Raji (cell line): ENCODE results near the gene TARDBP.

Source experiments
- POLR2A ChIP-seq: IDR thresholded peaks from 2 replicates; pipeline ENCODE4 v1.6.1; 2011; ENCODE audit warnings: low read depth, low read length, control low read depth; ENCODE audit not compliant: insufficient read depth

The TARDBP gene

DNA sequence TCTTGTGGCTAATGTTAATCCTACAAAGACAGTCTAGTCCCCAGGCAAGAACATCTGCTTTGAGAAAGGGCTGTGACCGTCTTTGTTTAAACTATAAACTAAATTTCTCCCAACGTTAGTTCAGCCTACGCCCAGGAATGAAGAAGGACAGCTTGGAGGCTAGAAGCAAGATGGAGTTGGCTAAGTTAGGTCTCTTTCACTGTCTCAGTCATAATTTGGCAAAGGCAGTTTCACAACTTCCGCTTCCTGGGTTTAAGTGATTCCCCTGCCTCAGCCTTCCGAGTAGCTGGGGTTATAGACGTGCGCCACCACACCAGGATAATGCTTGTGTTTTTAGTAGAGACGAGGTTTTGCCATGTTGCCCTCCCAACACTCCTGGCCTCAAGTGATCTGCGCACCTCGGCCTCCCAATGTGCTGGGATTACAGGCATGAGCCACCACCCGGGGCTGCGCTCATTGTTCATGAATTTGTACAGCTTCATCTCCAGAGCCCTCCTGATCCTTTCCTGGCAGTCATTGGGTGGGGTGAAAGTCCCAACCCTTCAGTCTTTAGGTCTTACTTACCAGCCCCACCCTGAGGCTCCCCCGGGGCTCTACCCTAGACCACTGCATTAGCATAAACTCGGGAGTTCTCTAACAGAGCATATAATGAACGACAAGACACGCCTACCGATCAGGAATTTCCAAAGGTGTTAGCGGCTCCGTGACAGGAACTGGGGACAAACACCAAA lies 39.5 kb downstream of the TARDBP start:
- no peak for TF ChIP-seq POLR2A

DNA sequence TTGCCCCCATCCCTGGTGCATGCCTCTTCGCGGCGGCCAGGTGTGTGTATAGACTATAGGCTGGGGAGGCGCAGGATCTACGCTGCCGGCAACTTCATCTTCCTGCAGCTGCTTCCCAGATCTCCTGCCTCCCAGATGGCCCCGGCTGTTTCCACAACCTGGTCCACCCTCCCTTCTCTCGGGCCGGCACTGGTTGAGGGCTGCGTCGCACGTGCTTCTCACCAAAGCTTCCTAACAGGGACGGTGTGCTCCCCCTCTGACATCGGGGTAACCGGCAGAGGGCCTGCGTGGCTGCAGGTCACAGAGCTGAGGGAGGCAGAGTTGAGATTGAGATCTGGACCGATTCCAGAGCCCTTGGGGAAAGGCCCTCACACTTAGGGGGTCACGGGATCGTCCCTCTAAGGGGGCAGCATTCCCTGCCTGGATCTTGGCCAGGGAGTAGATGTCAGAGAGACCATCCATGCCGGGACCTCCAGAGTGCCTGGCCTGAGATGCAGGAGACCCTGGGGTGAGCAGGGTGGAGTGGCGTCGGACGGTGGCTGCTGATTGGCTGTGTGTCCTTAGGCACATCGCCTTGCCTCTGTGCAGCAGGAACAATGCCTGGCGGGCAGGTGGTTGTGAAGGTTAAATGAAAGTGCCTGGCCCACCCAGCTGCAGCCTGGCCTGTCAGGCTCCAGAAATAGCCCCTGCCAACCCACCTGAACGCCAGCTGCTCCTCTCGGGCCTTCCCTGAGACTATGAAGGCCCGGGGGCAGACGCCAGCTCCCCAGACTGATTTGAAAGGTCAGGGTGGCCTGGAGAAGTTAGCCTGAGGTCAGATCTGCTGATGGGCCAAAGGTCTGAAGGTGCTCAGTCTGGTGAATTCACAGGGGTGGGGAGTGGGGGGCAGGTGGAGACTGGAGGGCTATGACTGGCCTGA lies 40.6 kb downstream of the TARDBP start:
- peak; percentile 60 for TF ChIP-seq POLR2A

DNA sequence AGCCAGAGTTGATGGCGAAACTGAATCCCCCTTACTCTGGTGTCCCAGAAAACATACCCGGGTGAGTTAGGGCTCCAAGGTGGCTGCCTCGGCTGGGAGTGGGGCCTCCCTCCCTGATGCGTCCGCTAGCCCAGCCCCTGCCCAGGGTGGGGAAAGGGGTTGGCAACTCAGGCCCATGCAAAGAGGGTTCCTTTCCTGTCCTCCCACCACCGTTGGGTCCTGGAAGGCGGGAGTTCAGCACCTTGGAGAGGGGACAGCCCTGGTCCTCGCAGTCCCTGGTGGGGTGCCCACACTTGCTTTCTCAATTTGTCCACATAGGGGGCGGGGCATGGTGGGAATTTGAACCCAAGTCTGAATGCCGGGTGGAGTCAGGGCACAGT lies 41.3 kb downstream of the TARDBP start:
- TF ChIP-seq POLR2A, result no peak

DNA sequence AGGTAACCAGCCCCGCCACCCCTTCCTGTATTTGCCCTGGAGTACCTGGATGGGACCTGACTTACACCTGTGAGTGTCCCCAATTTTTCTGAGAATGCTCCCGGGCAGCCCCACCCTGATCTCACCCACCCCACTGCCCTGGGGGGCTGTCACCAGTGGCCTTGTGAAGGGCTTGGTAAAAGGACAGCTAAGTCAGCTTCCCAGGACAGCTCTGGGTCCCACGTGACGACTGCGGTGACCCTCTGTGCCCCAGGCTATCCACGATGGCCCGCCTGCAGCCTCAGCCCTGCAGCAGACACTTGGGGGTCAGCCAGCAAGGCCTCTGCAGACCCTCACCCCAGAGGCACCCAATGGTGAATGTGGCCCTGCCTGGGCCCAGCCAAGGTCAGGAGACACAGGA lies 41.7 kb downstream of the TARDBP start:
- no peak for TF ChIP-seq POLR2A

DNA sequence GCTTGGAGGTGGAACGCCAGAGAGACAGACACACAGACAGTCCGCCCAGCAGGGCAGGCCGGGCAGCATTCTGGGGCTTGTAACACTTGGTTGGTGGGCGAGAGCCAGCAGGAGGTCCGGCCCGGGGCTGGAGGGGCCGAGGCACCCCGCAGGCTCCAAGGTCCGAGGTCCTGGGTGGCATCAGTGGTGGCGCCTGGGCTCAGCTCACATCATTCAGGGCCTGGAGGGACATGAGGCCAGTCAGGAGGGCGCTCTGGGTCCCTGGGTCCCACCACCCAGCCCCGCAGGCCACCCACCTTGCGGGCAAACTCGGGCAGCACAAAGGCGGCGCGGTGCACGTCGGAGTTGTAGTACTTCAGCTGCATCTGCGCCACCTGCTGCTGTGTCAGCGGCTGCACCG lies 42.2 kb downstream of the TARDBP start:
- TF ChIP-seq POLR2A, result no peak

DNA sequence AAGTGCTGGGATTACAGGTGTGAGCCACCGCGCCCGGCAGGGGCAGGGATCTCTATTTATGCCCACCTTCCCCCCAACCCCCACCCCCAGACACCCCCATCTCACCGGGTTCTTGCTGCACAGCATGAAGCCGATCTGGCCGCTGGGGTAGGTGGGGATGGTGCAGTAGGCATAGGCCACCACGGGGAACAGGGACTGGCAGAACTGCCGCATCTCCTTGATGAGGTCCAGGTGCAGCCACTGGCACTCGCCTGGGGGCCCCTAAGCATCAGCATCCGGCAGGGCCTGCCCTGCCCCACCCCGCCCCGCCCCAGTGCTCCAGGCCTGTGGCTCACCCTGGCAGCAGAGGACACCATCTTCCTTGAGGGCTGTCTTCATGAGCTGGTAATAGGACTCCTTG lies 43.2 kb downstream of the TARDBP start:
- no peak for TF ChIP-seq POLR2A

DNA sequence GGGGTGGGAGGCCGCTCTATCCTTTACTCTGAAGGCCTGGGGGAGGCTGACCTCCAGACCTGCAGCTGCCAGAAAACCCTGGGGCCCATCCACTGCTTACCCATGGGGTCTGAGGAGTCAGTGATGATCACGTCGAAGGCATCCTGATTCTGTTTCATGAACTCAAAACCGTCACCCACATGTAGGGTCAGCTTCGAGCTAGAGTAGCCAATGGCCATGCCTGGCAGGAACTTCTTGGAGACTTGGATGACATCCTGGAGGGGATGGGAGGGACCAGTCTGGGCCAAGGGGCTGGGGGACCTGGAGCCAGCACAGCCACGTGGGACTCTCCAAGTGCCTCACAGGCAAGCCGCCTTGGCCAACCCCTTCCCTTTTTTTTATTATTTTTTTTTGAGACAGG lies 44.0 kb downstream of the TARDBP start:
- TF ChIP-seq POLR2A, result no peak

DNA sequence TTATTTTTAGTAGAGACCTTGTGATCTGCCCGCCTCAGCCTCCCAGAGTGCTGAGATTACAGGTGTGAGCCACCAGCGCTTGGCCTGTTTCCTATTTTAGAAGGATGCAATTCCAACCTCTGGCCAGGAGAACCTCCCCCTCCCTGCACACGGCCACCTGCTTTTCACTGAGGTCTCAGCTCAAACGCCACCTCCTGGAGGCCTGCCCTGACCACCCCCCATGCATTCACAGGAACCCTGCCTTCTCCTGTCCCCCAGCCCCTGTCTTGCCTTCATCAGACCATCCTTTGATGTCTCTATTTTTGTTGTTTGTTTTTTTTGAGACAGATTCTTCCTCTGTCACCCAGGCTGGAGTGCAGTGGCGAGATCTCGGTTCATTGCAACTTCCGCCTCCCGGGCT lies 45.0 kb downstream of the TARDBP start:
- TF ChIP-seq POLR2A, result no peak

DNA sequence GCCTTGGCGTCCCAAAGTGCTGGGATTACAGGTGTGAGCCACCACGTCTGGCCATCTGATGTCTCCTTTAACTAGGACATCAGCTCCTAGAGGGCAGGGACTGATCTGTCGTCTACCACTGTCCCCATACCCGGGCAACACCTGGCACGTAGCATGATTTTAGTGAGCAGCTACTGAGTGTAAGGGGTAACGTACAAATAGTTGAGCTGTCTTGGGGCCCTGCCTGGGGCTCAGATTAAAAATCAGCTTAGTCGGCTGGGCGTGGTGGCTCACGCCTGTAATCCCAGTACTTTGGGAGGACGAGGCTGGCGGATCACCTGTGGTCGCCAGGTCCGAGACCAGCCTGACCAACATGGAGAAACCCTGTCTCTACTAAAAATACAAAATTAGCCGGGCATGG lies 45.6 kb downstream of the TARDBP start:
- no peak for TF ChIP-seq POLR2A

DNA sequence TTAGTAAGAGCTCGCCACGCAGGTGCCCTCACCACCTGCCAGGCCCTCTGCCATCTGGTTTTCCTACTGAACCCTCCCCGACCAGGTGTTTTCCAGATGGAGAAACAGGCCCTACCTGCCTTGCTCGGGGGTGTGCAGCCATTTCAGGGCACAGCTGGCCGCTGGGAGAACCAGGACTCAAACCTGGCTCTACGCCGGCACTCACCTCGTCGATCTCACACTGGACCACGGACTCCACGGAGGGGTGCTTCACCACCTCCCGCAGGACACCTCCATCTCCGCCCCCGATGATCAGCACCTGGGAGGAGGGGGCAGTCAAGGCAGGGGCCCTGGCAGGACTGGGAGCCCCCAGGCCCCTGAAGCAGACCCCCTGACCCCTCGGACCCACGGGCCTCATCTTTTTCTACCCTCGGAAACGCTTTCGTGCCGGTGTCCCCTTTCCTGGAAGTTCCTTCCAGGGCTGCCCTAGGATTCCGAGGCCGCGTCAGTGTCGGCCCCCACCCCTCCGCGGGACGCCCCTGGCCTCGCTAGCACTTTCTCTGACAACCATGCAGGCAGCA lies 46.2 kb downstream of the TARDBP start:
- no peak for TF ChIP-seq POLR2A

DNA sequence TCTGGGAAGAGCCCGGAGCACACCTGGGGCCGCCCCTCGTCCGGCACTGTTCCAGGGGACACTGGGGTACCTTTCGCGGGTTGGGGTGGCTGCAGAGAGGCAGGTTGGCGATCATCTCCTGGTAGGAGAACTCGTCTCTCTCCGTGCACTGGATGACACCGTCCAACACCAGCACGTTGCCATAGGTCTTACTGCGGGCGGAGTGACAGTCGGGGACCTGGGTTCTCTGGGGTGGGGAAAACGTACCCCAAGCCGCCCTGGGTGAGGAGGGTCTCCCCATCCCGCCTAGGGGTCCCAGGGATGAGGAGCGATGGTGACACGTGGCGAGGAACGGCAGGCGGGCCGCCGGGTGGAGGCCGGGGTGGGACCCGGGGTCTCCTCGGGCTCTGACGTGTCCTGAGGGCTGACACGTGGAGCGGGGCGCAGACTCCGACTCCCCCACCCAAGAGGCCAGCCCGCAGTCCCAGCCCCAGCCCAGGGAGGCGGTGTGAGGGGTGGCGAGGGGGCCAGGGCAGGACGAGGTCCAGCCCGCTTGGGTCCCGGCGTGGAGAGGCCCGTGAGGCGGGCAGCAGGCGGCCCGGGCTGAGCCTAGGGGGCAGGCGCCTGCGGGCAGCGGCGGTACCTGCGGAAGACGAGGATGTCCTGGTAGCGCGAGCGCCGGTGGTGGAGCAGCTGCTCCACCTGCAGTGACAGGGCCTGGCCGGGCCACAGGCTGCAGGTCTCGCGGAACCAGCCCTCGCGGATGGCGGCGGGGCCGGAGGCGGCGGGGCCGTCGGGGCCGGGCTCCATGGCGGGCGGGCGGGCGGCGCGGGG lies 46.9 kb downstream of the TARDBP start:
- no peak for TF ChIP-seq POLR2A

DNA sequence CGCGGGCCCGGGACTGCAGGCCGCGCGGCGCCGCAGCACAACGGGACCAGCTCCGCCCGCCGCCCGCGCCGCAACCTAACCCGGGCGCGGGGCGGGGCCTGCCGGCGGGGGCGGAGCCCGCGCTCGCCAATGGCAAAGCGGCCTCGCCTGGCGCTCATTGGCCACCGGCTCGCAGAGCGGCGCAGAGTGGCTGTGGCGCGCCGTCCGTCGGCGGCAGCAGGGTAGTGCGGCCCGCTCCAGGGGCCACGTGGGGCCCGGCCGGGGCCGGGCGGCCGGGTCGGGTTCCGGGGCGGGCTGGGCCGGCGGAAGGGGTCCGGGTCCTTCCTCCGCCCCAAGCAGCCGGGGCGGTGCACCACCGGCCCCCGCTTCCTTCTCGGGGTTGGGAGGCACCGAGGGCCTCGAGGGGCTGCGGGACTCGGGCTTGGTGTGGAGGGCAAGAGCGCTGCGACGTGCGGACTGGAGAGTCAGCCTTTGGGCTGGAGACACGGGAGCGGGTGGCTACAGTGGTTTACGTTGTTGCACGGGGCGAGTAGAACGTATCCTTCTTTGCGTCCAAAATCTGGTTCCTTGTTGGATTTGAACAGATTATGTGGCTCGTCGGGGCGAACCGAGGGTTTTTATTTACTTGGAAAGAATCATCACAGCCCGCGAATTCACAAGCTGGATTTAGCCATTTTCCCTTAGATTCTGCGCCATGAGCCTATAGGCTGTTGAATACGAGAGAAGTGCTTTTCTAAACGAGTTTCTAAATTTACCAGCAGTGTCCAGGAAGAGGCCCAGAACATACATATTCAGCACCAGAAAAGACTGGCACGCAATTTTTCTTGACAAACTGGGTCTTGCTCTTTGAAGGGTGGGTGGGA lies 47.7 kb downstream of the TARDBP start, which contains the start of gene SRM:
Gene SRM, minus strand, starts transcription at position 51 of the 863 bp plus-strand sequence. CDS start 75 bp downstream, outside the sequence.
- peak; percentile 84 for TF ChIP-seq POLR2A

DNA sequence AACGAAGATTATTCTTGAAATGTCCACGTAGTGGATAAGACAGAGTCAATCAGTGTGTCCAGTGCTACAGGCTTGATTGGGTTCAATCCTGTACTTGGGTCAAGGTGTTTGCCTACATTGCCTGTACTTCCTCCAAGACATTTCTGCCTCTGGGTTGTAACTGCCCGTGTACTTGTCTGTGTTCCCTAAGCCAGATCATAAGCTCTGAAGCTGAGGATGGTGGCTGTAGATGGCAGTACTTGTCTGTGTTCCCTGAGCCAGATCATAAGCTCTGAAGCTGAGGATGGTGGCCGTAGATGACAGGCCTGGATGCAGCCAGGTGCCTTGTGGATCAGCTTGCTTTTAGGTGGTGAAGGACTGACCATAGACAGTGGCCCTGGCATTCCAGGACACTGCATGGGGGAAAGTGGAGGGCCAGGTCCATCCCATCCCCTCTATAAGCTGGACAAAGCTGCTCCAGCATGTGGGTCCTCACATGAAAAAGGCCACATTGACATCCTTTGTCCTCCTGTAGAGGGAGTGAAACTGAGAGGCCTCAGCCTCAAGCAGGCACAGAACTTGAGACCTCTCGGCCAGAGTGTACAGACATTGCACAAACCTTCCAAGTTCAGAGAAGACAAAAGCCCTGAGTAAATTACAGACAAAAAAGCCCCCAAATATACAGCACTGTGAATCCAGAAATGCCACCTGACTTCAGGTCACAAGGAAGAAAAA lies 49.4 kb downstream of the TARDBP start:
- TF ChIP-seq POLR2A, result no peak

DNA sequence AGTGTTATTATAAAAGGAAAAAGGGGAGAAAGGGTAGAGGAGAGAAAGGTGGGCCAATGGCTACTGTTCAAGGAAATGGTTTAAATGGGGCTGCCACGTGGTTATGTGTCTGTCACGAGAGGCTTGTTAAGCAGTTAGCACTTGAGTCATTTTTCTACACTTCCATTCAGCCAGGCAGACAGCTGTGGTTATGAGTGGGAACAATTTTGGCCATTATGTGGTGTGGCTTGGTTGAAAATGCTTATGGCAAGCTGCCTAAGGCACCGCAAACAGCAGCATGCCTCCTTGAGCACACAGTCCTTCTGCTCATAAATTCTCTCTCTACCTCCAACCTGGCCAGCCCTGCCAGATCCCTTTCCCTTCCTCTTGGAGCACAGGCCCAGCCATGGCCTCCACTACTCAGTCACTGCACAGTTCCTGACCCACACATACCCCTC lies 50.5 kb downstream of the TARDBP start:
- no peak for TF ChIP-seq POLR2A

DNA sequence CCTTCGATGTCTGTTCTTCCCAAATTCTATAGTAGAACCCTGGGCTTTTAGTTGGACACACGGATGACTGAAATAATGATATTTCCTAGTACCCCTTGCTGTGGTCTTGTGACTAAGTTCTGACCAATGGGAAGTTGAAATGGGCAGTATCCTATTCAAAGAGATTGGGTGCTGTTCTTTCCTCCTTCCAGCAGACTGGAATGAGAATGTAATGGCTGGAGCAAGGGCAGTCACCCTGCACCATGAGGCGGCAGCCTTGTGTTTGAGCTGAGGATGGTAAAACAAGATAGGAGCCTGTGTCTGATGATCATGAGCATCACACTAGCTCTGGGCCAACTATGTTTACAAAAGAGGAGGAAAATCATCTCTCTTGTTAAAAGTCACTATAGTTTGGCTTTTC lies 52.5 kb downstream of the TARDBP start:
- no peak for TF ChIP-seq POLR2A
